LNCAP (cell line): ENCODE measurements around the gene SMARCD3.

ENCODE experiments used
- CTCF ChIP-seq: fragments of 450-650 bp; IDR thresholded peaks from 2 replicates; pipeline ENCODE4 v1.5.1; 2017; ENCODE audit warnings: mild to moderate bottlenecking

SMARCD3 gene

GRCh38 chr7:151248346-151249033, at the start of gene SMARCD3:
SMARCD3 (minus strand) TSS chr7:151248694; CDS start chr7:151248562, 132 bp downstream.
- no peak for TF ChIP-seq CTCF

- no peak for TF ChIP-seq CTCF
Measured at GRCh38 chr7:151296202-151296992, 47.9 kb upstream of the SMARCD3 start.

GRCh38 chr7:151292850-151293249, 44.4 kb upstream of the SMARCD3 start:
- no peak for TF ChIP-seq CTCF

- TF ChIP-seq CTCF, result no peak
Measured at GRCh38 chr7:151291206-151291605, 42.7 kb upstream of the SMARCD3 start.

- TF ChIP-seq CTCF, result no peak
Measured at GRCh38 chr7:151290355-151290760, 41.9 kb upstream of the SMARCD3 start.

- TF ChIP-seq CTCF, result no peak
Measured at GRCh38 chr7:151289891-151290290, 41.4 kb upstream of the SMARCD3 start.

GRCh38 chr7:151286148-151286547, 37.7 kb upstream of the SMARCD3 start:
- TF ChIP-seq CTCF, result no peak
